Calu3 (cell line): ENCODE results near the gene CHAT. TPM values are rescaled to one million over a fixed set of nuclear protein-coding genes. Genes with fewer than 3 reads are reported as not detected.

ENCODE experiments used
- BruUV-seq: library from RNA; stranded (reverse); fragments of 400-500 nt; replicated peaks from 2 replicates; lab custom pipeline; 2021; lab: Mats Ljungman, UMichigan
- CTCF ChIA-PET: fragments of 300-600 bp; sonication (Branson Sonifier 250); formaldehyde crosslinking; loops from one replicate; lab custom pipeline; 2022; ENCODE audit warnings: antibody characterized with exemption; lab: Charles Lee
- DNase-seq: peaks from one replicate; pipeline ENCODE4 v3.0.0; 2022
- H3K27ac Mint-ChIP-seq: one replicate; pipeline ENCODE4 v1.8.0; 2022; ENCODE audit warnings: mixed read lengths; ENCODE audit not compliant: unreplicated experiment
- H3K27me3 Mint-ChIP-seq: one replicate; pipeline ENCODE4 v1.8.0; 2022; ENCODE audit warnings: mixed read lengths; ENCODE audit not compliant: unreplicated experiment
- H3K36me3 Mint-ChIP-seq: one replicate; pipeline ENCODE4 v1.8.0; 2022; ENCODE audit warnings: mild to moderate bottlenecking, moderate library complexity, mixed read lengths; ENCODE audit not compliant: insufficient read depth, unreplicated experiment
- H3K4me1 Mint-ChIP-seq: one replicate; pipeline ENCODE4 v1.8.0; 2022; ENCODE audit warnings: mild to moderate bottlenecking, low read depth, mixed read lengths; ENCODE audit not compliant: unreplicated experiment
- H3K4me3 Mint-ChIP-seq: one replicate; pipeline ENCODE4 v1.8.0; 2022; ENCODE audit warnings: mild to moderate bottlenecking, low read depth, moderate library complexity, mixed read lengths; ENCODE audit not compliant: unreplicated experiment
- H3K9me3 Mint-ChIP-seq: one replicate; pipeline ENCODE4 v1.8.0; 2022; ENCODE audit warnings: low read depth, mixed read lengths; ENCODE audit not compliant: unreplicated experiment
- intact Hi-C: fragments of 100-400 bp; cut with micrococcal nuclease; formaldehyde crosslinking; loops from one replicate; pipeline ENCODE4 v1.10.0; 2022; ENCODE audit not compliant: unreplicated experiment
- total RNA-seq: library from RNA; stranded (reverse); gene quantifications from 2 replicates; pipeline ENCODE4 v1.2.3, GENCODE V29; 2022
- TF ChIP-seq, protein P1 (sequence below): fragments of 200-600 bp; IDR thresholded peaks from one replicate; pipeline ENCODE4 v1.8.0; 2022; ENCODE audit warnings: antibody characterized with exemption; ENCODE audit not compliant: unreplicated experiment

CHAT gene
- total RNA-seq, 1 experiment from 2014 or later = not detected

DNA sequence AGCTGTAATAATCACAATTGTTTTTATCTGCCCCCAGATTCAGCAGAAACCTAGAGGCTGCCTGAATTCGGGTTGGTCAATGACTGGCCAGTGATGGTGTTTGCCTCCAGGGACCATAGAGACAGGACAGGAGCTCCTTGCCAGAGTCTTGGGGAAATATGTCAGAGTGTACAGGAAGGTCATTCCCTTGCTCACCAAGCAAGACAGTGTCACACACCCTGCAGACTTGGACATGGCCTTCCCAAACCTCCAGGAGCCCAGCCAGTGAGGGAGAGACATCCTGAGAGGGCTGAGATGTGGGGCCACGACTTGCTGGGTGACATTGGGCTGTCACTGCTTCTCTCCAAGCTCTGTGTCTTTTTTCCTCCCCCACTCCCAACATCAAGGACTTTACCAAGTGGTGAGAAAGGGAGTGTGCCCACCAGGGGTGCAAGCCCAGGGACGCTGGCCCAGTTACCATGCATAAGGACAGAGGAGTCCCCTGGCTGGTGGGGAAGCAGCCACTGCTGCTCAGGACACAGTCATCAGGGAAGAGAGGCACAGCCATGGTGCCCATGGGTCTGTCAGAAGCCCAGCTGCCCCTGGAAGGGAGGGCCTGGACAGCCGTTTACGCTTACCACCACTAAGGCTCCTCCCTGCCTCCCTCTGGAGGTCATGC is 40.3 kb downstream of the CHAT start:
- H3K4me3 Mint-ChIP-seq = no peak overlapping the region
- CTCF ChIA-PET = no interaction called here
- TF ChIP-seq, protein P1, sequence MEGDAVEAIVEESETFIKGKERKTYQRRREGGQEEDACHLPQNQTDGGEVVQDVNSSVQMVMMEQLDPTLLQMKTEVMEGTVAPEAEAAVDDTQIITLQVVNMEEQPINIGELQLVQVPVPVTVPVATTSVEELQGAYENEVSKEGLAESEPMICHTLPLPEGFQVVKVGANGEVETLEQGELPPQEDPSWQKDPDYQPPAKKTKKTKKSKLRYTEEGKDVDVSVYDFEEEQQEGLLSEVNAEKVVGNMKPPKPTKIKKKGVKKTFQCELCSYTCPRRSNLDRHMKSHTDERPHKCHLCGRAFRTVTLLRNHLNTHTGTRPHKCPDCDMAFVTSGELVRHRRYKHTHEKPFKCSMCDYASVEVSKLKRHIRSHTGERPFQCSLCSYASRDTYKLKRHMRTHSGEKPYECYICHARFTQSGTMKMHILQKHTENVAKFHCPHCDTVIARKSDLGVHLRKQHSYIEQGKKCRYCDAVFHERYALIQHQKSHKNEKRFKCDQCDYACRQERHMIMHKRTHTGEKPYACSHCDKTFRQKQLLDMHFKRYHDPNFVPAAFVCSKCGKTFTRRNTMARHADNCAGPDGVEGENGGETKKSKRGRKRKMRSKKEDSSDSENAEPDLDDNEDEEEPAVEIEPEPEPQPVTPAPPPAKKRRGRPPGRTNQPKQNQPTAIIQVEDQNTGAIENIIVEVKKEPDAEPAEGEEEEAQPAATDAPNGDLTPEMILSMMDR = no peak
- H3K9me3 Mint-ChIP-seq = peaks cover 4% of the 10 kb centered on the region
- no peaks in the 10 kb centered on the region for H3K36me3 Mint-ChIP-seq
- no peak overlapping the region for H3K27ac Mint-ChIP-seq
- no TSS peak for BruUV-seq
- DNase-seq = no peak
- intact Hi-C loops = no loop called here
- peaks cover 67% of the 10 kb centered on the region for H3K27me3 Mint-ChIP-seq
- H3K4me1 Mint-ChIP-seq = no peaks in the 10 kb centered on the region

DNA sequence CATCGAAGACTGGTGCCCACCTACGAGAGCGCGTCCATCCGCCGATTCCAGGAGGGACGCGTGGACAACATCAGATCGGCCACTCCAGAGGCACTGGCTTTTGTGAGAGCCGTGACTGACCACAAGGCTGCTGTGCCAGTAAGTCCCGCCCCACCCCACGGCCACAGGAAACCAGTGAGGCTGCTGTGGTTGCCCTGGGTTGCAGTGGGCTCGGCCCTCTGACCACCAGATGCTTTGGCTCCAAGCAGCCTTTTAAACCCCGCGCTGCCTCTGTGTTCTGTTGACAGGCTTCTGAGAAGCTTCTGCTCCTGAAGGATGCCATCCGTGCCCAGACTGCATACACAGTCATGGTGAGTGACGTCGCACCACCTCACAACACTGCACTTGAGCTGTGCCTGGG is 41.3 kb downstream of the CHAT start:
- intact Hi-C loops = no loop called here
- BruUV-seq = no TSS peak
- CTCF ChIA-PET = no interaction called here

DNA sequence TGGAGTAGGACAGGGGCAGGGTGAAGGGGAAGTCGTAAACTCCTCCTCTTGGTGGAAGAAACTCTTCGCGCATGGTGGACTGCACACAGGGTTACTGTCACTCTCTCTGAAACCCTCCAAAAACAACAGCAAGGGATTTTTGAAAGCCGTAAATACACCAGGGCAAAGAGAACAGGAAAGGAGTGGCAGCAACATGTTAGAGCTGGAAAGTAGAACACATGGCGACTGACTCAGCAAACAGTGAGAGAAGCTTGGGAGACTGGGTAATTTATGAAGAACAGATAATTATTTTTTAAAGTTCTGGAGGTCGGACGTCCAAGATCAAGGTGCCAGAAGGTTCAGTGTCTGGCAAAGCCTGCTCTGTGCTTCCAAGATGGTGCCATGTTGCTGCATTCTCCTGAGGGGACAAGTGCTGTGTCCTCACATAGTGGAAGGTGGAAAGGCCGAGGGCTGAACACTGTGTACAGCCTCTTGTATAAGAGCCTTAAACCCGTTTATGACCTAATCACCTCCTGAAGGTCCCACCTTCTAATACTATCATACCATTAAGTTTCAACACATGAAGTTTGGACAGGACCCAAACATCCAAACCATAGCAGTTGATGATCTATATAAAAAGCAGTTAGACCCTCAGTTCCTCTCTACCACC is 43.1 kb downstream of the CHAT start:
- peaks cover 4% of the 10 kb centered on the region for H3K9me3 Mint-ChIP-seq
- H3K27ac Mint-ChIP-seq = no peak overlapping the region
- no peaks in the 10 kb centered on the region for H3K4me1 Mint-ChIP-seq
- BruUV-seq = no TSS peak
- TF ChIP-seq, protein P1 = no peak
- CTCF ChIA-PET = no interaction called here
- peaks cover 67% of the 10 kb centered on the region for H3K27me3 Mint-ChIP-seq
- DNase-seq = no peak
- intact Hi-C loops = no loop called here
- H3K36me3 Mint-ChIP-seq = no peaks in the 10 kb centered on the region
- H3K4me3 Mint-ChIP-seq = no peak overlapping the region

More for the DNA sequence above, 41.3 kb downstream of the CHAT start:
- H3K36me3 Mint-ChIP-seq = no peaks in the 10 kb centered on the region
- peaks cover 4% of the 10 kb centered on the region for H3K9me3 Mint-ChIP-seq
- no peaks in the 10 kb centered on the region for H3K4me1 Mint-ChIP-seq
- no peak overlapping the region for H3K4me3 Mint-ChIP-seq
- TF ChIP-seq, protein P1 = no peak
- peaks cover 67% of the 10 kb centered on the region for H3K27me3 Mint-ChIP-seq
- H3K27ac Mint-ChIP-seq = no peak overlapping the region
- no peak for DNase-seq

DNA sequence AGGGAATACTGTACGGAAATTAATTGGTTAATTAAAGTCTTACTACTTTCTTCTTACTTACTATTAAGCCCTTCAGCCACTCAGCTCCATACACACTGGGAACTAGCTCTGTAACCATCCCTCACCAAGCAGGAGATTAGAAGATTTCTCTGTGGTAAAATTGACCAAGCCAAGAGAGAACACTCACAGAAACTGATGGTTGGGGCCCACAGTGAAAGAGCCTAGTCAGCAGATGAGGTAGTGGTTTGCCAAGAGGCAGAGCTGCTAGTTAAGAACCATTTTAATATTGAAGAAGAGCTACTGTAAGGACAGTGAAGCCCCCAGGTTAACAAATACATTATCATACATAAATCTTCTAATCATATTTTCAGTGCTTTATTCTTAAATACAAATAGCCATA is 43.8 kb downstream of the CHAT start:
- intact Hi-C loops = no loop called here
- no peaks in the 10 kb centered on the region for H3K4me1 Mint-ChIP-seq
- BruUV-seq = no TSS peak
- DNase-seq = no peak
- TF ChIP-seq, protein P1 = no peak
- peaks cover 4% of the 10 kb centered on the region for H3K9me3 Mint-ChIP-seq
- H3K27ac Mint-ChIP-seq = no peak overlapping the region
- peaks cover 67% of the 10 kb centered on the region for H3K27me3 Mint-ChIP-seq
- H3K4me3 Mint-ChIP-seq = no peak overlapping the region
- CTCF ChIA-PET = no interaction called here
- no peaks in the 10 kb centered on the region for H3K36me3 Mint-ChIP-seq
